RCC 7860 (cell line): Measurements from ENCODE around the gene ZBTB17.
A peak's percentile ranks its signal among the peaks of the same experiment; 100 is the strongest.
"Not testable (repeated sequence)": the region's sequence is repeated elsewhere in the genome, so short reads cannot be mapped to it uniquely, and the experiment has no call there.

Source experiments
- DNase-seq: peaks from one replicate; pipeline ENCODE4 v3.0.0-alpha.2; 2015; ENCODE audit warnings: low spot score
- FAIRE-seq: peaks from 2 replicates; lab custom pipeline; 2012; peaks lifted over from hg19 to GRCh38; lab: Jason Lieb, UNC

The ZBTB17 gene

DNA sequence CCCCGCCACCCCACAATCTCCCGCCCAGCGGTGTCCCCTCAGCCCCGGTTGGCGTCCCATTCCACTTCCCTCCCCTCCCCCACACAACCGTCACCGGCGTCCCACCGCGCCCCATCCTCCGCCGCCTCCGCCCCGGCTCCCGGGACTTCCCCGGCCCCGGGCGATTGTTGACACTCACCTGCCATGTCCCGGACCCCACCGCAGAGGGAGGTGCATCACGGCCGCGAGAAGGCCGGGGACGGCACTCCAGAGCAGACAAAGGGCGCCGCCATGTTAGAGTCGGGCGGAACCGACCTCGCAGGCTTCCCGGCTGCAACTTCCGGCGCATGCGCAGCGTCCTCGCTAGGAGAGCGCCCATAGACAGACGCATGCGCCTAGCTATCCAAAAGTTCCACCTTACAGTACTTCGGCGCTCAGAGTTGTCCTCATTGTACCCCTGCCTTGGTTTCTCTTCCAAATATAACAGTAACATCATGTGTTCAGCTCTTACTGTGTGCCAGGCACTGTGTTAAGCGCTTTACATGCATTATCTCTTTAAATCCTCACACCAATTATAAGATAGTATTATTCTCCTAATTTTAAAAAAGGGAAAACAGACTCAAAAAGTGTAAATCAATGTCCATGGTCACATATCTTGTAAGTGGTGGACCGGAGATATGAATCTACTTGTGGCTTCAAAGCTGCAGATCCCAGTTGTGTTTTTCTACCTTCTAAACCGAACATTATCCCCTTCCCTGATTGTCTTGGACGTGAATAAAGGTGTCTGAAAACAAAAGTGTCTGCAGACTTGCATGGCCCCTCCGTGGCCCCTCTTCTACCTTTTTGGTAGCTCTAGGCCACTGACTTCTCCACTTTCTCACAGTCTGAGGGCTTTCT, at the start of gene ZBTB17:
Gene ZBTB17, minus strand, starts transcription at position 297 of the 876 bp plus-strand sequence. CDS start 27,606 bp downstream, outside the sequence.
- FAIRE-seq, result no peak

DNA sequence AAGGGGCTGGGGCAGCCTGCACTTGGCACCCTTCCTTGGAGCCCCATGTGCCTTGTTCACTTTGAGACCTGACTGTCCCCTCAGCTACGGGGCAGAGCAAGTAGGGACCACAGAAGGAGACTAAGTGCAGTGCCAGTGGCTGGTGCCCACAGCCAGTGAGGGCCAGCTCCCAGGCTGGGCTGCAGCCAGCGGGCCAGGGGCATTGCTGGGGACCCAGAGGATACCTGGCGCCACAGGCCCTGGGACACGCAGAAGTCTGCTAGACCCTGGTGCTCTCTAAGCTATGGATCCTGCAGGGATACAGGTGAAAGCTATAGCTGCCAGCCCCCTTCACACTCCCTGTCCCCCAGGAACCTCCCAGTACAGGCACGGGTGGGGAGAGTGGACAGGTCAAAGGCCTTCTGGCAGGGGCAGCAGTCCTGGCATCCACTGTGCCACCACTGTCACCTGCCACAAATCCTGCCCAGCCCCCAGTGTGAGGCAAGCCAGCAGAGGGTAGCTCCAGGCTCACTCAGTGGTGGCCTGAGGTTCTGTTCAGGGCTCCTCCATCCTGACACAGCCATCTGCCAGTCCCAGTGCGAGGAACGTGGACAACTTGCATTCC, 47.3 kb upstream of the ZBTB17 start:
- no peak for FAIRE-seq

More for the DNA sequence above, at the start of gene ZBTB17:
- peak; percentile 85 for DNase-seq

DNA sequence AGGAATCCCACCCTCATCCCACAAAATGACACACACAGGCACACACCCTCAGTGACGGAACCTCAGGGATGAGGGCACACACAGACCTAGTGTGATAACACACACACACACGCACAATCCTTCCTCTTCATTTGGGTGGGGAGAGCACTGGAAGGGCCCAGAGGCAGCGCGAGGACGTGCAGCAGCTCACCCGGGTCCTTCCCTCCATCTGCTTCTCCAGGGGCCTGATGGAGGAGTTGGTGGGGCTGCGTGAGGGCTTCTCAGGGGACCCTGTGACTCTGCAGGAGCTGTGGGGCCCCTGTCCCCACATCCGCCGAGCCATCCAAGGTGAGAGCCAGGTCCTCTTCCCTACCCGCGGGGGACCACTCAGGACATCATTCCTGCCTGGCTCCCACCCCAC, 46.5 kb upstream of the ZBTB17 start:
- DNase-seq, result no peak
- no peak for FAIRE-seq

More for the DNA sequence above, 47.3 kb upstream of the ZBTB17 start:
- no peak for DNase-seq

DNA sequence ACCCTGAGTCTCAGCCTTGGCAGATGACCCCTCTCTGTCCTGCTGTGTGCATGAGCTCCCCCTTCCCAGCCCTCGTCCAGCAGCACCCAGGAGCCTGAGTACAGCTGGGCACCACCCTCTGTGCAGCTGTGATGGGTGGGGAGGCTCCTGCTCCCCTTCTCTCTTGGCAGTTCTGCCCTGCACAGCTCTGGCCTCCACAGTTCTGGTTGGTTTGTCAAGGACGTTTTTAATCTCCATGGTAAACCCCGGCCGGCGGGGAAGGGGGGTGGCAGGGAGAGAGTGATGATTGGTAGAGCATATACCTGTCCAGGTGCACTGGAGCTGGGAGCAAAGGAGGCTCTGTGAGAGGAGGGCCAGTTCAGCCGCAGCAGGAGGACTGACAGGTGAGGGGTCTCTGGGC, 45.8 kb upstream of the ZBTB17 start, which contains the start of gene CLCNKA:
Gene CLCNKA, plus strand, starts transcription at position 356 of the 400 bp plus-strand sequence. CDS start 584 bp downstream, outside the sequence.
- FAIRE-seq (no peak), DNase-seq (no peak)

DNA sequence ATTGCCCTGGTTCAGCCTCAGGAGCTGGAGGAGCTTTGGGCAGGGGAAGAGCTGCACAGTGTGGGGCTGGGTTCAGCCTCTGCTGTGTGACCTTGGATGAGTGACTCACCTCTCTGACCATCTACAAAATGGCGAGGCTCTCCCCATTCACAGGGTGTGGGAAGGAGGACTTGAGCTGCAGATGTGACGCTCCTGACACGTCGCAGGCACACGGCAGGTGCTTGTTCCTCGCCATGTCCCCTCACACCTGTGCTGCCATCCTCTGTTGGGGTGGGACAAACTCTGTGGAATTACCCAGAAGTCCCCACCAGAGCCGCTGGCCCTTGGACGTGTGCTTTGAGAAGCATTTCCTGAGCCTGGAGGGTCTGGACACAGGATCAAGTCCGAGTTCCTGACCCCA, 45.0 kb upstream of the ZBTB17 start:
- FAIRE-seq, DNase-seq: not testable (repeated sequence)

DNA sequence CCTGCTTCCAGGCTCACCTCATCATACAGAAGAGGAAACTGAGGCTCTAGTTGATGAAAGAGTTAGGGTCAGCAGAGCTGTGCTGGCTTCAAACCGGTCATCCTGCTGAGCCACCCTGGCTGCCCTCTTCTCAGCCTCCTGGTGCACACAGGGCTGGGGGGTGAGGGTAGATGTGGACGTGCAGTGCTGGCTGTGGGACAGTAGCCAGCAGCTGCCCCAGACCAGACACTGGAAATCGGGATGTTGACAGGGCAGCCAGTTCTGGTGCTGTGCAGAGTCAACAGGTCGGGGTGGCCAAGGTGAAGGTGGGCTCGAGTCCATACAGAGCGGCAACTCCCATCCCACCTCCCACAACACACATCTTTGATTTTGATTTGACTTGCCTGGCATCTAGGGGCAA, 44.4 kb upstream of the ZBTB17 start:
- FAIRE-seq (no peak), DNase-seq (no peak)

DNA sequence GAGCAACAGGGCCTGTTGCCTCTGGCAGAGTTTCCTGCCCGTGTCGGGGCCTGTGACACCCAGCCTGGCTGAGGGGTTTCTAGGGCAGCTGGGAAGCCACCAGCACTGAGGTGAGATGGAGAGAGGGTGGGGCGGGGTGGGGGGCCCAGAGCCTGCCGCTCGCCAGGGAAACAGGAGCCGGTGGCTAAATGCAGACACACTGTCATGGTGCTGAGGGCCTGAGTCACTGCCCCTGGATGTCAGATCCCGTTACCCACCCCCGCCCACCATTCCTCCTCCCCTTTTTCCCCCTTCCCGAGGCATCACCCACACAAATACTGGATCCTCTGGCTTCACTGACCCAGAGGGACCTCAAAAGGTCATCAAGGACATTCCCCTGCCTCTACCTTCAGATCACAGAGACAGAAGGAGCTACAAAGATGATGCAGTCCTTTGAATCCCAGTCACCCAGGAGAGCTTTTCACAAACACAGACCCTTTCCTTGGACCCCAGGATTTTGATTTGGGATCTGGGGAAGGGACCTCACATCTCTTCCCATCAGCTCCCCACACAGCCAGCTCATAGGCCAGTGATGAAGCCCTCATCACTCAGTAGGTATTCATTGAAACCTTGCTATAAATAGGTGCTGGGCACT, 43.9 kb upstream of the ZBTB17 start:
- DNase-seq (no peak), FAIRE-seq (no peak)

DNA sequence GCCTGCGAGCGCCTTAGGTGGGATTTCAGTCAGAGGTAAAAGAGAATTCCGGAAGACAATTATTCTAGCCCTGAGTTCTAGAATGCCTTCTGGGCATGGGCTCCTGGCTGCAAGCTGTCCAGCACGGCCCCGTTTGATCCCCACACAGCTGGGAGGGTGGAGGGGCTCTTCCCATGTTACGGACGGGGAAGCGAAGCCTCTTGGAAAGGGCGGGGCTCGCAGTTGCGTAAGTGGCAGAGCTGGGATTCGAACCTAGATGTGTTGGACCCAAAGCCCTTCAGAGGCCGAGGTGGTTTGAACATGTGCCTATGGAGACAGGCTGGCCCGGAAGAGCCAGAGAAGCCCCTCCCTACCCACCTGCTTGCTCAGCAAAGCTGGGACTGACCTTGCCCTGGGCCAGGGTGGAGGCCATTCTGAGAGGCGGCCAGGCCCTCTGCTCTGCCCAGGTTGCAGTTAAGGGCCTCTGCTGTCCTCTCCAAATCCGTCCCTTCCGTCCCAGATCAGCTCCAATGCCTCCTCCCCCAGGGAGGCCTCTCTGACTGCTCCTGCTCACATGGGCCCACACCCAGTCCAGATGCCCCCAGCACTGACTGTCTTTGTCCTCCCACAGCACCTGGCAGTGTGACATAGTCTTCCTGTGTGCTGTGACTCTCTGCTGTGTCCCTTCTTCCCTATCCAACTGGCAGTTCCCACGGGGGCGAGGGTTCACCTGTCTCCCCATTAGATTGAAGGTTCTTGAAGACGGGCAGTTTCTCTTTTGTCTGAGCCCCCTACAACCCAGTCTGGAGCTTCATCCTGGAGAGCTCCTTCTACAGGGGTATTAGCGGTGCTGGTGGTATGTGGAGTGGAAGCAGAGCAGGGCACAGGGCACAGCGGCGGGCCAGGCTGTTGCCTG, 43.1 kb upstream of the ZBTB17 start:
- FAIRE-seq, result no peak
- no peak for DNase-seq

DNA sequence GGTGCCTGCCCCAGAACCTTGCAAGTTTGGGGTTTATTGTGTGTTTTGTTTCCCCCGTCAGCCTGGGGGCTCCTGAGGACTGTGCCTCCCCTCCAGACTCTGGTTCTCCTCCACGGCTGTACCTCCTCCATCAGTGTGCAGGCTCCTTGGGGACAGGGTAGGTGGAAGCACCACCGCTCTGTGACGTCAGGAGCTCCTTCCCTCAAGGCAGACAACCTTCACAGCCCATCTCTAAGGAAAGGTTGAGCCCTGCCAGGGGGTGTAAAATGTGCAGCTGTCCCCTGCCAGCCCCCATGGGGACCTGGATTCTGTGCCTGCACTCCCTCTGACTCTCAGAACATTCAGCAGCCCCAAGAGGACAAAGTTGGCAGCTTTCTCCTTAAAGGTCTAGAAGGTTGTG, 42.4 kb upstream of the ZBTB17 start:
- FAIRE-seq, result no peak
- no peak for DNase-seq

DNA sequence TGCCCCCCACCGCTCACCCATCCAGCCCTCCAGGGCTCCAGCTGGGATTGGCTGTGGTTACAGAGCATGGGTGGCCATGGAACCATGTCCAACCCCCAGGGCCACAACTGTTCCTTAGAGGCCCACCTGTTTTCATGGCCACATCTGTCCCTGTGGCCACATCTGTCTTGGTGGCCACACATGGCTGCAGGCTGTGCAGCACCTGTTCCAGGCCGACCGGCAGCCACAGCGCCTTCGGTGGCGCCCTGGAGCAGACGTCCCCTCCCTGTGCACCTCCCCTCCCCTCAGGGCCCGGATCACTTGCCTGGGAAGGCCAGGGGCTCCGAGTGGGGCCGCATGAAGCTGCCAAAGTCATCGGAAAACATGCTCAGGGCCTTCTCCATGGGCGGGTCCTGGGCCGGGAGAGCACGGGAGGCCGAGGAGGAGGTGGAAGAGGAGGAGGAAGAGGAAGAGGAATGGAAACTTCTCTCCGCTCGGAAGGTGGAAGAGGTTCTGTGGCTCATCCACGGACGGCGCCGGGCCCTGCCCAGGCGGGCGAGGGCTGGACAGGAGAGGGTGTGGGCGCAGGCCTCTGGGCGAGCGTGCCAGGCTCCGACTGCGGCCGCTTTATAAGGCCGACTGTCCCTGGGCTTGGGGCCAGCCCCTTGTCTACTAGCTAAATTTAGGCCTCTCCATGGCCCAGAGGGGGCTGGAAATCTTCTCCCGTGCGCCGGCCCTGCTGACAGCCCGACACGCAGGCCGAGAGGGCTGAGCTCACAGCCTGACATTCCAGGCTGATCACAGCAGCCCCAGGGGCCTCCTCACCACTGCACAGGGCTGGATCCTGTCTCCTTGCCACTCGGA, 41.8 kb upstream of the ZBTB17 start, which contains the start of gene HSPB7:
Gene HSPB7, minus strand, starts transcription at position 583 of the 843 bp plus-strand sequence. Its CDS starts 80 bp downstream, at position 503.
- FAIRE-seq (no peak), DNase-seq (no peak)

DNA sequence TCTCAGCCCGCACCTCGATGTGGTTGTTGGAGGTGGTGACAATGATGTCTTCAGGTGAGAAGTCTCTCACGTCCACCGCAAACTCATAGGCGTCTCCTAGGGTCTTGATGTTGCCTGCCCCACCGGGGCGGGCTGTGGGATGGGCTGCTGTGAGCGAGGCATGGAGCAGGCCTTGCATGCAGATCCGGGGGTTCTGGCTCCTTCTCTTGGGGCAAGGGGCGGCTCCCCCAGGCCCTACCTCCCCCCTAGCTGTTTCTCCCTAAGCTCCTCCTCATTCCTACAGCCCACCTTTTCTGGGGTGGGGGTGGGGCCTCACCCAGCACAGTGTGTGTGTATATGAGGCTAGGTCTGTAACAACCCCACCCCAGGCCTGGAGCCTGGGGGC, 41.2 kb upstream of the ZBTB17 start:
- no peak for DNase-seq
- FAIRE-seq, result no peak

DNA sequence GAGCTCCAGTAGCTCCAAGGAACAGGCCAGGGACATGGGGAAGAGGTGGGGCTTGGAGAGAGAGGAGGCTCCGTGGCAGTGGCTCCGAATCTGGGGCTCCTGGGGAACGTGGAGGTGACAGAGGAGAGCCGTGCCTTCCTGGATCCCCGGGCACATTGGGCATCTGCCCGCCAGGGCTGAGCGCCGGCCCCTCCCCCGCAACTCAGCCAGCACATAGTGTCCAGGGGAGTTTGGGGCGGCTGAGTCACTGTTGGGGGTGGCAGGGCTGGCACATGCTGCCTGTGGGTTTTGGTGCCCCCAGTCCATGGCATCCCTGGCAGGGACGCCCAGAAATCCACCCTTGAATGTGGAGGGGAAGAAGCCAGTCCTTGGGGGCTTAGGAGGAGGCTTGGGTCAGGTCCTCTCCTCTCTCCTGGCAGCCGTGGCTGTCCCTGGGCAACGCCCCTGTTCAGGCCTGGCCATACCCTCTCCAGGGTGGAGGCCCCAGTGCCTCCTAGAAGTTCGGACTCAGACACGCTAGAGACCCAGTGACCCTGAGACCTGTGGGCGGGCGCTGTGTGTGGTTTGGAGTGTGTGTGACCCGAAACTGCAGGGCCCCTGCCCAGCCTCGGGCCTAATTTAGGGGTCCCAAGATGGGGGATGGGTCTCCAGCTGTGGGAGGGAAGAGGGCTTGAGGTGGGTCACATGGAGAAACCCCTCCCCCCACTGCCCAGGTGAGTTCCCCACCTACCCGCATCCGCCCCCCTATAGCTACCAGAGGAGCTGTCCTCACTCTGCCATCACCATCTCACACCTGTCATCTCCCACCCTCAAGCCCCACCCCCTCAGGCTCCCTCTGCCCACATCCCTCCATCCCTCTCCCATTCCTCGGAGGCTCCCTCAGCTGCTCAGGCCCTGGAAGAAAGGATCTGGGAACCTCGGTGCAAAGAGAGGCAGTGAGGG, 40.3 kb upstream of the ZBTB17 start:
- FAIRE-seq (no peak), DNase-seq (no peak)

DNA sequence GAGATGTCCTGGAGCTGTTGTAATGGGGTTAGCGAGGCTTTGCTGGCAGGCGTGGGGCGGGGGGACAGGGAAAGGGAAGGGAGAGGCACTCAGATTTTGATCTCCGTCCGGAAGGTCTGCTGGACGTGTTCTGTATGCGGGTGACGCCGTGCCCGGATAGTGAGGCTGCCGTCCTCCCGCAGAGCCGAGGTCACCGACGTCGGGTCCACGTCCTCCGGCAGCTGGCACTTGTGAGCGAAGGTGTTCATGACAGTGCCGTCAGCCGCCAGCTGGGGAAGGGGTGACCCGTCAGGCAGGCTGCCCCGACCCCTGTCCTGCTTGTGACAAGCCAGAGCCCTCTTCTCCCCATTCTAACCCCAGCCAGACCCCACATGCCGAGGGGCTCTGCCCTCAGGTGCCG, 39.6 kb upstream of the ZBTB17 start:
- no peak for FAIRE-seq
- no peak for DNase-seq

DNA sequence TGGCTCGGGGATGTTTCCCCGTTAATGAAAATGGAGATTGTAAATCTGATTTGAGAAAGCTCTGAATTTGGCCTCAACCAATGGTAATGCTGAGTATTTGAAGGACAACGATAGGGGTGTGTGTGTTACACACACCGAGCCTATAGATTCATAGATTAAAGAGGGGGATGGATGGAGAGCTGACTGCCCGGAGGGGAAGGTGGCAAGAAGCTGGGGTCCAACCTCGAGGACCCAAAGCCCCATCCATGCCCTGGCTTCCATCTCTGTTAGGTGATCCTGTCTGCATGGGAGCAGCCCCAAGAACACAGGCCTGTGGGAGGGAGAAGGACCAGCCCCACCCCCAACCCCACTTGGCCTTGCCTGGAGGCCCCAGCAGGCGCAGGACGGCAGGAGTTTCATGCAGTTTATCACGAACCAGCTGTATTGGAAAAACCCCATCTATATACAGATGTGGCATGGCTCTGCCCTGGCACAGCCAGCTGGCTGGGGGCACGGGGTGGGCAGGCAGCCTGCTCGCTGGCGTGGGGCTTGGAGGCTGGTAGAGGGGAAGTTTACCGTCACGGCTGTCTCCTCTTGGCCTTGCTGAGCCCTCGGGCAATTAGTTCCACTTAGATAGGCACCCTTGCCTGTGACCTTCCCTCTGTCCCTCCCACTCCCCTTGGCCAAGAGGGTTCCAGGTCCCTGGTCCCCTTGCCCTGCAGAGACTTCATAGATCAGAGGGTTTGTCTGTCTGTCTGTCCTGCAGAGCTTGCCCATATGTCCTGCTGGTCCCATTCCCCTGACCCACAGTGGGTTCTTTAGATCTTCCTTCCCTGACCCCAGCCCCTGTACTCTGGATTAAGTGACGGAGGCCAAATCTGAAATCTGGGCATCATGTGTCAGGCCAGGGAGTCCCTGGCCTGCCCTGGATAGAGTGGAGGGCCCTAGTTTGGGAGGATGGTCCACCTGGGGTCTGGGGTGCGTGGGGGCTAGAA, 38.9 kb upstream of the ZBTB17 start:
- DNase-seq (no peak), FAIRE-seq (no peak)

DNA sequence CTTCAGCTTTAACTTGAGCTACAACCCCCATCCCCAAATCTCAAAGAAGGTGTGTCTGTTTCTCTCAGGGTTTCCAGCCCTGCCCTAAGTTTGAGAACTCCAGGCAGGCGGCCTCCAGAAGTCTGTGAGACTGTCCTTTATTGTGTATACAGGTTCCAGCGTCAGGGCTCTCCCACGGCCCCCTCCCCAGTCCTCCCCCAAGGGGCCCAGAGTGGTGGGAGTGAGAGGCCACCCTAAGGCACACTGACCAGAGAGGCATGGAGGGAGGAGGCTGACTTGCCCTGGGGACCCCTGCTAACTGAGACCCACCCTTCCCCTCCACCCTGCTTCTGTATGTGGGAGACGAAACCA, 38.0 kb upstream of the ZBTB17 start:
- DNase-seq, result no peak
- no peak for FAIRE-seq

DNA sequence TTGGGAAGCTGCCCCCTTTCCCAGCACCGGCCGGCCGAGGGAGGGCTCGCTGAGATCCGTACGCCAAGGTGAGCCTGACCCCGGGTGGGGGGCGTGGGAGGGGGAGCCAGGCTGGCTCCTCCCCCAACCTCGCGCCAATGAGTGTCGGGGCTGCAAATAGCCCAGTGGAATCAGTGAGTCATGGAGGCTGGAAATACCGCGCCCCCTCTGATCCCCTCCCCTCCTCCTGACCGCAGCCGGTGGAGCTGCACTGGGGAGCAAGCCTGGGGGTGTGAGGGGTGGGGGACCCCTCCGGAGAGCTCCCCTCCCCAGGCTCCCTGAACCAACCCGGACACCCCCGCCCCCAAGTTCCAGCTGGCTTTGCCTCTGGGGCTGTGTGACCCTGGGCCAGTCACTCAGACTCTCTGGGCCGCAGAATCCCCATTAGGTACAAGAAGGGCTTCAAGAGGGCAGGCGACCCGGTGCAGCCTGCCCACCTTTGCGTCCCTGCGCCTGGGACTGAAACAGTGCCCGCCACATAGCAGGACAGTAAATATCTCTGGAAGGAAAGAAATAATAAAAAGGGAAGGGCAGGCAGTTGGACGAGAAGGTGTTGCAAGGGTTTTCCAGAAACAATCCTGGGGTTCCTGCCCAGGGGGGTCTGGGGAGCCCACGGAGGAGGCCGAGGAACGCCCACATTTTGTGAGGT, 37.5 kb upstream of the ZBTB17 start:
- DNase-seq, result peak; percentile 25

More for the DNA sequence above, 37.5 kb upstream of the ZBTB17 start:
- FAIRE-seq, result no peak
